SW480 (cell line): ENCODE measurements around the gene ACSF3.
A peak's percentile ranks its signal among the peaks of the same experiment; 100 is the strongest.

Experiments
- DNase-seq: peaks from one replicate; pipeline ENCODE4 v3.0.0-alpha.2; 2016; ENCODE audit warnings: low spot score

The ACSF3 gene

GRCh38 chr16:89112377-89113151 is 18.9 kb downstream of the ACSF3 start:
- DNase-seq: no peak

GRCh38 chr16:89113152-89113547 is 19.5 kb downstream of the ACSF3 start:
- no peak for DNase-seq

- no peak for DNase-seq
Measured at GRCh38 chr16:89113661-89114060, 20.0 kb downstream of the ACSF3 start.

GRCh38 chr16:89114159-89114981 is 20.7 kb downstream of the ACSF3 start:
- DNase-seq: peak; percentile 31

GRCh38 chr16:89115216-89115861 is 21.7 kb downstream of the ACSF3 start:
- DNase-seq: peak; percentile 56

- no peak for DNase-seq
Measured at GRCh38 chr16:89116341-89117226, 22.9 kb downstream of the ACSF3 start.

- no peak for DNase-seq
Measured at GRCh38 chr16:89117227-89117974, 23.7 kb downstream of the ACSF3 start.

- no peak for DNase-seq
Measured at GRCh38 chr16:89117975-89118289, 24.3 kb downstream of the ACSF3 start.

- DNase-seq: no peak
Measured at GRCh38 chr16:89118361-89119165, 24.9 kb downstream of the ACSF3 start.

GRCh38 chr16:89119166-89119621 is 25.5 kb downstream of the ACSF3 start:
- no peak for DNase-seq

GRCh38 chr16:89119661-89120141 is 26.0 kb downstream of the ACSF3 start:
- no peak for DNase-seq

- DNase-seq: no peak
Measured at GRCh38 chr16:89120281-89120680, 26.6 kb downstream of the ACSF3 start.

GRCh38 chr16:89120921-89121351 is 27.3 kb downstream of the ACSF3 start:
- DNase-seq: no peak

GRCh38 chr16:89121691-89122321 is 28.2 kb downstream of the ACSF3 start:
- DNase-seq: no peak

- DNase-seq: no peak
Measured at GRCh38 chr16:89122322-89122851, 28.7 kb downstream of the ACSF3 start.

- no peak for DNase-seq
Measured at GRCh38 chr16:89123001-89123830, 29.6 kb downstream of the ACSF3 start.

GRCh38 chr16:89123831-89124100 is 30.1 kb downstream of the ACSF3 start:
- DNase-seq: no peak

- DNase-seq: no peak
Measured at GRCh38 chr16:89129378-89129777, 35.7 kb downstream of the ACSF3 start.

- DNase-seq: no peak
Measured at GRCh38 chr16:89130448-89130847, 36.8 kb downstream of the ACSF3 start.
